ENCODE results near the gene PNMT.

DNA sequence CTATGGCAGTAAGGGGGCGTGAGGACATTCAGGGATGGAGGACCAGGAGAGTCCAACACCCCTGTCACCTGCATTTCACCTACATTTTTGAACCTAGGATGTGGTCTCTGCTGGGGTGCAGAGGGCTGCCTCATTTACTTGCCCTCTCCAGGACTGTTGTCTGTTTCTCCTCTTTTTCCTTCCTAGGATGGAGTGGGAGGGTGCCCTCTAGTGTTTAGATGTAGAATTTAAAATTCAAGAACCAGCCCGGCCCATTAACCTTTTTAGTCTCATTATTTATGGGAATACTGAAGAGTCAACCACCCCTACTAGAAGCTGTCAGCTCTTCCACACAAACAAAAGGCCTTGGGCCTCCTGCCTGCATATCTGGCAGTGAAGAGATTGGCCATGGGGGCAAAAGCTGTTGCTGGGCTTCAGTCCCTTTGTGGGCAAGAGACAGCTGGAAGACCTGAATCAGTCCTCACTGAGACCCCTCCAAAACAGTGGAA, 33.8 kb upstream of the PNMT start:
- TF ChIP-seq, protein P1, sequence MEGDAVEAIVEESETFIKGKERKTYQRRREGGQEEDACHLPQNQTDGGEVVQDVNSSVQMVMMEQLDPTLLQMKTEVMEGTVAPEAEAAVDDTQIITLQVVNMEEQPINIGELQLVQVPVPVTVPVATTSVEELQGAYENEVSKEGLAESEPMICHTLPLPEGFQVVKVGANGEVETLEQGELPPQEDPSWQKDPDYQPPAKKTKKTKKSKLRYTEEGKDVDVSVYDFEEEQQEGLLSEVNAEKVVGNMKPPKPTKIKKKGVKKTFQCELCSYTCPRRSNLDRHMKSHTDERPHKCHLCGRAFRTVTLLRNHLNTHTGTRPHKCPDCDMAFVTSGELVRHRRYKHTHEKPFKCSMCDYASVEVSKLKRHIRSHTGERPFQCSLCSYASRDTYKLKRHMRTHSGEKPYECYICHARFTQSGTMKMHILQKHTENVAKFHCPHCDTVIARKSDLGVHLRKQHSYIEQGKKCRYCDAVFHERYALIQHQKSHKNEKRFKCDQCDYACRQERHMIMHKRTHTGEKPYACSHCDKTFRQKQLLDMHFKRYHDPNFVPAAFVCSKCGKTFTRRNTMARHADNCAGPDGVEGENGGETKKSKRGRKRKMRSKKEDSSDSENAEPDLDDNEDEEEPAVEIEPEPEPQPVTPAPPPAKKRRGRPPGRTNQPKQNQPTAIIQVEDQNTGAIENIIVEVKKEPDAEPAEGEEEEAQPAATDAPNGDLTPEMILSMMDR (conservative IDR thresholded peaks at IDR 0.05 in 1 of 2, IDR thresholded peaks at IDR 0.05 in 1 of 2; ENCODE audit: low read depth in 1 of 2, low read length in 2 of 2), result peak; percentile 59 to 68
- TF ChIP-seq EZH2 (IDR thresholded peaks at IDR 0.05; ENCODE audit: low read length, missing control alignments), result no peak
